ENCODE results near the gene BAZ1B.

BAZ1B gene

DNA sequence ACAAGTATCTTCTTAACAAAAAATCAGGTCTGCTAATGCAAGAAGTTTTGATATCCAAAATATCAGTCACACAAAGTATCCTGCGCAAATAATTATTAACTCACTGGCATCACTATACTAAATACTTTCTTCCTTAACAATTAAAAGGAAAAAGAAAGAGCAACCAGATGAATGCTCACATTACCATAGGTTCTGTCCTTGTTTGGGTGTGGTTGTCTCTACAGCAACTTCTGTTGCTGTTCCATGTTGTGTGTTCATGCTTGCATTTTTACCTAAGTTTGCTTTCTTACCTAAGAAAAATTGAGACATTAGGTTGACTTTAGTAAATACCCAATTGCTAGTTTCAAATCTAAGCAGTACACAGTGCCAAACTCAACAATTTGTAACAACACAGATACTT is 56.0 kb downstream of the BAZ1B start:
- ATAC-seq (ENCODE audit: insufficient read depth, low read depth), result no peak
- H3K4me3 ChIP-seq (ENCODE audit: low read depth in 1 of 2, low read length in 2 of 2), result no peak overlapping the region
- DNase-seq, result no peak
- peaks cover 12% of the 10 kb centered on the region; the same call in 1 of the 2 replicates for H4K20me1 ChIP-seq (ENCODE audit: insufficient read depth, low read length)
- H3K4me2 ChIP-seq (ENCODE audit: insufficient read depth, low read length), result no peak overlapping the region
- H3K9ac ChIP-seq (ENCODE audit: low read depth, low read length), result no peak overlapping the region
- no peaks in the 10 kb centered on the region for H3K9me3 ChIP-seq (ENCODE audit: insufficient read depth, low read length, severe bottlenecking)
- peaks cover 19% of the 10 kb centered on the region for H3K79me2 ChIP-seq (ENCODE audit: insufficient read depth, low read length)
- H3K36me3 ChIP-seq (ENCODE audit: insufficient read depth, low read length), result peaks cover 100% of the 10 kb centered on the region
- no peaks in the 10 kb centered on the region for H3K4me1 ChIP-seq (ENCODE audit: insufficient read depth, low read length)
- H3K27me3 ChIP-seq (ENCODE audit: insufficient read depth, low read length, poor library complexity), result no peaks in the 10 kb centered on the region
- H2AFZ ChIP-seq (ENCODE audit: low read depth, low read length), result no peak overlapping the region
- TF ChIP-seq, protein P1, sequence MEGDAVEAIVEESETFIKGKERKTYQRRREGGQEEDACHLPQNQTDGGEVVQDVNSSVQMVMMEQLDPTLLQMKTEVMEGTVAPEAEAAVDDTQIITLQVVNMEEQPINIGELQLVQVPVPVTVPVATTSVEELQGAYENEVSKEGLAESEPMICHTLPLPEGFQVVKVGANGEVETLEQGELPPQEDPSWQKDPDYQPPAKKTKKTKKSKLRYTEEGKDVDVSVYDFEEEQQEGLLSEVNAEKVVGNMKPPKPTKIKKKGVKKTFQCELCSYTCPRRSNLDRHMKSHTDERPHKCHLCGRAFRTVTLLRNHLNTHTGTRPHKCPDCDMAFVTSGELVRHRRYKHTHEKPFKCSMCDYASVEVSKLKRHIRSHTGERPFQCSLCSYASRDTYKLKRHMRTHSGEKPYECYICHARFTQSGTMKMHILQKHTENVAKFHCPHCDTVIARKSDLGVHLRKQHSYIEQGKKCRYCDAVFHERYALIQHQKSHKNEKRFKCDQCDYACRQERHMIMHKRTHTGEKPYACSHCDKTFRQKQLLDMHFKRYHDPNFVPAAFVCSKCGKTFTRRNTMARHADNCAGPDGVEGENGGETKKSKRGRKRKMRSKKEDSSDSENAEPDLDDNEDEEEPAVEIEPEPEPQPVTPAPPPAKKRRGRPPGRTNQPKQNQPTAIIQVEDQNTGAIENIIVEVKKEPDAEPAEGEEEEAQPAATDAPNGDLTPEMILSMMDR (IDR thresholded peaks at IDR 0.05; ENCODE audit: borderline replicate concordance, extremely low read depth, low read length, poor library complexity, severe bottlenecking), result no peak
- TF ChIP-seq EZH2 (IDR thresholded peaks at IDR 0.05; ENCODE audit: borderline replicate concordance, low read depth, low read length, severe bottlenecking), result no peak
- no peak overlapping the region for H3K27ac ChIP-seq (ENCODE audit: low read length)

DNA sequence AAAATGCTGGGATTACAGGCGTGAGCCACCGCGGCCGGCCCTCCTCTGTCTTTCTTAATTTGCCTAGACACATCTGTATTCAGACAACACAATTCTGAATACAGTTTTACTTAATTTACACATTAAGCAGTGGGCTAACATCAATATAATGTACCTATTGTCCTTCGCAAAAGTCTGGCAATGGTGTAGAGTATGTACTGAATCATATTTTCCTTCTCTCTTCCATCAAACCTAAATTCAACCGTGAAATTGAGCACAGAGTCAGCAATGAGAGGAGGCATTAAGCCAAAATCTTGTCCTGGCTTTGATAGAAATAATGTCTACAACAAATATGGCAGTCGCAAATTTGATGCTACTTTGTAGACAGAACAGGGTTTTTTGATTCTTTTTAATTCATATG is 58.1 kb downstream of the BAZ1B start:
- peaks cover 100% of the 10 kb centered on the region for H3K36me3 ChIP-seq (ENCODE audit: insufficient read depth, low read length)
- peaks cover 11% of the 10 kb centered on the region; the same call in 1 of the 2 replicates for H4K20me1 ChIP-seq (ENCODE audit: insufficient read depth, low read length)

DNA sequence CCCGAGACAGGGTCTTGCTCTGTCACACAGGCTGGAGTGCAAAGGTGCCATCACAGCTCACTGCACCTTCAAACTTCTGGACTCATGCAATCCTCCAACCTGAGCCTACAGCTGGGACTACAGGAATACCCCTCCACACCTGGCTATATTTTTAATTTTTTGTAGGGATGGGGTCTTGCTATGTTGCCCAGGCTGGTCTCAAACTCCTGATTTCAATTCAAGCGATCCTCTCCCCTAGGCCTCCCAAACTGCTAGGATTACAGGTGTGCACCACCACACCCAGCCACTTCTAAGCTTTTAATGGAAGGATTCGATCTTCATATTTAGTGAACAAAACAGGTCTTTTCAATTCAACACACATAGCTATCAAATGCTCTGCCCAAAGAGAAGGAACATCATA is 58.8 kb downstream of the BAZ1B start:
- ATAC-seq (ENCODE audit: insufficient read depth, low read depth) (no peak), DNase-seq (no peak)
- Histone ChIP-seq H2AFZ (ENCODE audit: low read depth, low read length) (no peak overlapping the region), H3K79me2 (ENCODE audit: insufficient read depth, low read length) (peaks cover 14% of the 10 kb centered on the region), H3K27me3 (ENCODE audit: insufficient read depth, low read length, poor library complexity) (no peaks in the 10 kb centered on the region), H3K4me1 (ENCODE audit: insufficient read depth, low read length) (no peaks in the 10 kb centered on the region), H3K4me3 (ENCODE audit: low read depth in 1 of 2, low read length in 2 of 2) (no peak overlapping the region), H4K20me1 (ENCODE audit: insufficient read depth, low read length) (peaks cover 11% of the 10 kb centered on the region; the same call in 1 of the 2 replicates), H3K9me3 (ENCODE audit: insufficient read depth, low read length, severe bottlenecking) (no peaks in the 10 kb centered on the region), H3K27ac (ENCODE audit: low read length) (no peak overlapping the region), H3K36me3 (ENCODE audit: insufficient read depth, low read length) (peaks cover 100% of the 10 kb centered on the region), H3K4me2 (ENCODE audit: insufficient read depth, low read length) (no peak overlapping the region), H3K9ac (ENCODE audit: low read depth, low read length) (no peak overlapping the region)
- no peak for TF ChIP-seq EZH2 (IDR thresholded peaks at IDR 0.05; ENCODE audit: borderline replicate concordance, low read depth, low read length, severe bottlenecking)
- TF ChIP-seq, protein P1 (IDR thresholded peaks at IDR 0.05; ENCODE audit: borderline replicate concordance, extremely low read depth, low read length, poor library complexity, severe bottlenecking), result no peak

More for the DNA sequence above, 58.1 kb downstream of the BAZ1B start:
- H3K27ac ChIP-seq (ENCODE audit: low read length), result no peak overlapping the region
- H3K4me1 ChIP-seq (ENCODE audit: insufficient read depth, low read length), result no peaks in the 10 kb centered on the region
- no peak for DNase-seq
- H3K9me3 ChIP-seq (ENCODE audit: insufficient read depth, low read length, severe bottlenecking), result no peaks in the 10 kb centered on the region
- TF ChIP-seq EZH2 (IDR thresholded peaks at IDR 0.05; ENCODE audit: borderline replicate concordance, low read depth, low read length, severe bottlenecking), result no peak
- TF ChIP-seq, protein P1 (IDR thresholded peaks at IDR 0.05; ENCODE audit: borderline replicate concordance, extremely low read depth, low read length, poor library complexity, severe bottlenecking), result no peak
- no peak overlapping the region for H3K9ac ChIP-seq (ENCODE audit: low read depth, low read length)
- no peaks in the 10 kb centered on the region for H3K27me3 ChIP-seq (ENCODE audit: insufficient read depth, low read length, poor library complexity)
- H2AFZ ChIP-seq (ENCODE audit: low read depth, low read length), result no peak overlapping the region
- peaks cover 15% of the 10 kb centered on the region for H3K79me2 ChIP-seq (ENCODE audit: insufficient read depth, low read length)
- ATAC-seq (ENCODE audit: insufficient read depth, low read depth), result no peak
- no peak overlapping the region for H3K4me2 ChIP-seq (ENCODE audit: insufficient read depth, low read length)
- H3K4me3 ChIP-seq (ENCODE audit: low read depth in 1 of 2, low read length in 2 of 2), result no peak overlapping the region
